HCT116 (cell line): ENCODE measurements around the gene INO80C.

Experiments
- TF ChIP-seq, protein P1 (sequence below), 3 experiments: fragments of 200-600 bp in 1 of 3; sonication (generic) in 1 of 3; IDR thresholded peaks in 2 of 3; conservative IDR thresholded peaks in 1 of 3; 2 replicates each; pipeline ENCODE4 v1.5.1; 2012 to 2017; ENCODE audit warnings: low read depth in 2 of 3, low read length in 2 of 3, antibody characterized with exemption in 1 of 3, borderline replicate concordance in 1 of 3, control low read depth in 1 of 3, mild to moderate bottlenecking in 1 of 3, mixed read lengths in 1 of 3, mixed run types in 1 of 3, moderate library complexity in 1 of 3; ENCODE audit not compliant: insufficient read depth in 1 of 3
- TF ChIP-seq, protein P2 (sequence below): IDR thresholded peaks from 2 replicates; pipeline ENCODE4 v1.6.1; 2012; ENCODE audit warnings: low read depth
- TF ChIP-seq, protein P3 (sequence below): IDR thresholded peaks from 2 replicates; pipeline ENCODE4 v1.6.1; 2012

DNA sequence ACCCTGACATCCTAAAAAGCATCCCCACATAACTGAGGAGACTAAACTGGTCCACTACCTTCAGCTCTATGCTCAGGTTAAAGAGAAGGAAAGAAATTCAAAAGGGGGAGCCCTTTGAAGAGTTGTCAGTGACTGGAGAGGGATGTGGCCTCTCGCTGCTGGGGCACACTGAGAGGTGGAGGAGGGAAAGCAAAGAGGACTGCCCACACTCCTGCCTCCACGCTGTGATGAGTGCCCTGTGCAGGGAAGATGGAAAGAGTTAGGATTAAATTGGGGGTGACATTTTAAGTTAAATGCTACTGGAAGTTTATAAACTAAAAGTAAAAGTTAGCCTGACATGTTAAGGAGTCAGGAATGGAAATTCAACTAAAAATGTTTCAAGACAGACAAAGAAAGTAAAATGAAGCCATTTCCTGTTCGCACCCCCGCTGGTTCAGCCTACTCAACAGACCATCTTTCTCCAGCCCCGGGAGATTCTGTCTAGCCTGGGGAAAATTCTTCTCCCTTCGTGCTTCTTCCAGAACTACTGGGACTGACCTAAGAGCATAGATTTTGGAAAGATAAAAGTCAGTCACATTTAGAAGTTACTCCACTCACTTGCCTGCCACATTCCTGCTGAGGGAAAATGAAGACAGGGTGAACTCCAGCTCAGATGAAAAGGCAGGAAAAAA lies 17.8 kb upstream of the INO80C start:
- TF ChIP-seq, protein P1, sequence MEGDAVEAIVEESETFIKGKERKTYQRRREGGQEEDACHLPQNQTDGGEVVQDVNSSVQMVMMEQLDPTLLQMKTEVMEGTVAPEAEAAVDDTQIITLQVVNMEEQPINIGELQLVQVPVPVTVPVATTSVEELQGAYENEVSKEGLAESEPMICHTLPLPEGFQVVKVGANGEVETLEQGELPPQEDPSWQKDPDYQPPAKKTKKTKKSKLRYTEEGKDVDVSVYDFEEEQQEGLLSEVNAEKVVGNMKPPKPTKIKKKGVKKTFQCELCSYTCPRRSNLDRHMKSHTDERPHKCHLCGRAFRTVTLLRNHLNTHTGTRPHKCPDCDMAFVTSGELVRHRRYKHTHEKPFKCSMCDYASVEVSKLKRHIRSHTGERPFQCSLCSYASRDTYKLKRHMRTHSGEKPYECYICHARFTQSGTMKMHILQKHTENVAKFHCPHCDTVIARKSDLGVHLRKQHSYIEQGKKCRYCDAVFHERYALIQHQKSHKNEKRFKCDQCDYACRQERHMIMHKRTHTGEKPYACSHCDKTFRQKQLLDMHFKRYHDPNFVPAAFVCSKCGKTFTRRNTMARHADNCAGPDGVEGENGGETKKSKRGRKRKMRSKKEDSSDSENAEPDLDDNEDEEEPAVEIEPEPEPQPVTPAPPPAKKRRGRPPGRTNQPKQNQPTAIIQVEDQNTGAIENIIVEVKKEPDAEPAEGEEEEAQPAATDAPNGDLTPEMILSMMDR (IDR thresholded peaks at IDR 0.05 in 2 of 3, conservative IDR thresholded peaks at IDR 0.05 in 1 of 3; ENCODE audit: borderline replicate concordance in 1 of 3, insufficient read depth in 1 of 3, low read depth in 2 of 3, low read length in 2 of 3) = no peak
- TF ChIP-seq, protein P2, sequence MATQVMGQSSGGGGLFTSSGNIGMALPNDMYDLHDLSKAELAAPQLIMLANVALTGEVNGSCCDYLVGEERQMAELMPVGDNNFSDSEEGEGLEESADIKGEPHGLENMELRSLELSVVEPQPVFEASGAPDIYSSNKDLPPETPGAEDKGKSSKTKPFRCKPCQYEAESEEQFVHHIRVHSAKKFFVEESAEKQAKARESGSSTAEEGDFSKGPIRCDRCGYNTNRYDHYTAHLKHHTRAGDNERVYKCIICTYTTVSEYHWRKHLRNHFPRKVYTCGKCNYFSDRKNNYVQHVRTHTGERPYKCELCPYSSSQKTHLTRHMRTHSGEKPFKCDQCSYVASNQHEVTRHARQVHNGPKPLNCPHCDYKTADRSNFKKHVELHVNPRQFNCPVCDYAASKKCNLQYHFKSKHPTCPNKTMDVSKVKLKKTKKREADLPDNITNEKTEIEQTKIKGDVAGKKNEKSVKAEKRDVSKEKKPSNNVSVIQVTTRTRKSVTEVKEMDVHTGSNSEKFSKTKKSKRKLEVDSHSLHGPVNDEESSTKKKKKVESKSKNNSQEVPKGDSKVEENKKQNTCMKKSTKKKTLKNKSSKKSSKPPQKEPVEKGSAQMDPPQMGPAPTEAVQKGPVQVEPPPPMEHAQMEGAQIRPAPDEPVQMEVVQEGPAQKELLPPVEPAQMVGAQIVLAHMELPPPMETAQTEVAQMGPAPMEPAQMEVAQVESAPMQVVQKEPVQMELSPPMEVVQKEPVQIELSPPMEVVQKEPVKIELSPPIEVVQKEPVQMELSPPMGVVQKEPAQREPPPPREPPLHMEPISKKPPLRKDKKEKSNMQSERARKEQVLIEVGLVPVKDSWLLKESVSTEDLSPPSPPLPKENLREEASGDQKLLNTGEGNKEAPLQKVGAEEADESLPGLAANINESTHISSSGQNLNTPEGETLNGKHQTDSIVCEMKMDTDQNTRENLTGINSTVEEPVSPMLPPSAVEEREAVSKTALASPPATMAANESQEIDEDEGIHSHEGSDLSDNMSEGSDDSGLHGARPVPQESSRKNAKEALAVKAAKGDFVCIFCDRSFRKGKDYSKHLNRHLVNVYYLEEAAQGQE = no peak
- TF ChIP-seq, protein P3, sequence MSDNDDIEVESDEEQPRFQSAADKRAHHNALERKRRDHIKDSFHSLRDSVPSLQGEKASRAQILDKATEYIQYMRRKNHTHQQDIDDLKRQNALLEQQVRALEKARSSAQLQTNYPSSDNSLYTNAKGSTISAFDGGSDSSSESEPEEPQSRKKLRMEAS = no peak
